Stimulated activated CD4-positive, alpha-beta T cell treated with anti-CD3 and anti-CD28 coated beads, Interleukin-1b, Interleukin-23, amount 100 ng/mL, for 1 hour (primary cell): ENCODE results near the gene SH2D1B.

Experiments used
- DNase-seq, 2 donors: peaks; one replicate each; pipeline ENCODE4 v3.0.0-alpha.2; 2020; ENCODE audit warnings: low read depth in 2 of 2

Gene SH2D1B

DNA sequence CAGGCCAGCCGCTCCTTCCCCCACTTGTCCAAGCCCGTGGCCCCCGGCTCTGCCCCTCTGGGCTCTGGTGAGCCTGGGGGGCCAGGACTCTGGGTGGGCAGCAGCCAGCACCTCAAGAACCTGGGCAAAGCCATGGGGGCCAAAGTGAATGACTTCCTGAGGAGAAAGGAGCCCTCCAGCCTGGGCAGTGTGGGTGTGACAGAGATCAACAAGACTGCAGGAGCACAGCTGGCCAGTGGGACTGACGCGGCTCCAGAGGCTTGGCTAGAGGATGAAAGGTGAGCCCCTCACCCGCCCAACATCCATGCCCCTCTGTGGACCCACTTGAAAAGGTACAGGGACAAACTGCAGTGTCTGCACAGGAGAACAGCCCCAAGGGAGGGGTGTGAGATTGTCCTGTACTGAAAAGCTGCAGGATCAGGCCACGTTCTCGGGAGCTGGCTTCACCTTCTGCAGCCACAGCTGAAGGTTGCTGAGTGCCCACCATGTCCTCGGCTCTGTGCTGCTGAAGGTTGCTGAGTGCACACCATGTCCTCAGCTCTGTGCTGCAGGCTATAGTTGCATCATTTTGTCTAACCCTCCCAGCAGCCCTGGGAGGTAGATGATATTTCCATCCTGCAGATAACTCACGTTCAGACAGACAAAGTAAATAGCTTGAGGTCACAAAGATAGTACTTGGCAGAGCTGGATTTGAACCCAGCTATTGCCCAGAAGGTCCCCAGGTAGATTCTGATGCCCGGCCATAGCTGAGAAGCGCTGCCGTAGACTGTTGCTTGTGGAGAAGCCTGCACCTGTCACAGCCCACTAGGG, 29.8 kb downstream of the SH2D1B start:
- DNase-seq, result no peak

DNA sequence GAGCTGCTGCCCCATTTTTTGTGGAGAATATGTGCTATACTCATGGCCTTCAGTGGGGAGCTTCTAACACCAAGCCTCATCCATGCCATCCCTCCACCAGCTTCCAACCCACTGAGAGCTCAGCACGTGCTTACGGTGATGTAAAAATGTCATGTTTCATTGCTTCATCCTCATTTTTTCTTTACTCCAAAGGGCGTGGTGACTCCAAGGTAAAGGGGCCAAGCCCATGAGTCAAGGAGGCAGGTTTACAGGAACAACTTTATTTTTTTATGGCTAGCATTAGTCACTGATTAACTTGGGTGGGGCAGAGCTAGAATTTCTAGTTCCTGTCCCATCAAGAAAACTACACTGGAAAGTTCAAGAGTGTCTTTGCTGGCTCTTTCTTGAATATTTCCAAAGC, 30.6 kb downstream of the SH2D1B start, which contains the start of gene C1orf226:
Gene C1orf226, plus strand, starts transcription at position 346 of the 400 bp plus-strand sequence. CDS start 174 bp downstream, outside the sequence.
- no peak for DNase-seq

DNA sequence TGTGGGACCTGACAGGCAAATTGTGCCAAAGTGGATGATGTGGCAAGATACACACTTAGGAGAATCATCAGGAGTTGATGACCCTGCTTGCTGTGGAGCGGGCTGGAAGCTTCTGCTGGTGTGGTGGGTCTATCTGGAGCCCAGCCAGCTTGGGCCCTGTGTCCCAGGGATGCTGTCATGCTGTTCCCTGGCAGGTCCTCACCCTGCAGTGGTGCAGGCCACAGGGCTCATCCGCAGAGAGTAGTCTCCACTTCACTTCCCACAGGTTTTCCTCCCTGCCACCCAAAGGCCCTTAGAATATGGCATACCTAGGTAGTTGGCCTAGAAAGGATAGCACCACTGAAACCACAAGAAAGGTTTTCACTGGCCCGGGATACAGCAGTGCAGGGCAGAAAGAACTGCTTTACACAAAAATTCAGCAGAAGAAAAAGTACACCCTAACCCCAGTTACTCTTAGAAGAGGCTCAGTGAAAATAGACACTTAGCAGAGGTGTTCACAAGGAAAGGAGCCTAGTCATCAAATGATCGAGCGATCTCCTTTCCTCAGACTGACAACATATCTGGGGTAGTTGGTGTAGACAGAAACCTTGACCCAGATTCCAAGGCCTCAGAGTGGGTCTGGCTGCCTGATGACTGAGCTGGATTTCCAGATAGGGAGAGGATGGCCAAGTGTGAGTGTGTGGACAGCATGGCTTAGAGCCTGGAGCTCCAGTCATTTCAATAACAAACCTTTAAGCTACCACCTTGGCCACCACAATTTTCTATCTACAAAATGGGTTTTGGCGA, 31.7 kb downstream of the SH2D1B start:
- DNase-seq, result no peak

DNA sequence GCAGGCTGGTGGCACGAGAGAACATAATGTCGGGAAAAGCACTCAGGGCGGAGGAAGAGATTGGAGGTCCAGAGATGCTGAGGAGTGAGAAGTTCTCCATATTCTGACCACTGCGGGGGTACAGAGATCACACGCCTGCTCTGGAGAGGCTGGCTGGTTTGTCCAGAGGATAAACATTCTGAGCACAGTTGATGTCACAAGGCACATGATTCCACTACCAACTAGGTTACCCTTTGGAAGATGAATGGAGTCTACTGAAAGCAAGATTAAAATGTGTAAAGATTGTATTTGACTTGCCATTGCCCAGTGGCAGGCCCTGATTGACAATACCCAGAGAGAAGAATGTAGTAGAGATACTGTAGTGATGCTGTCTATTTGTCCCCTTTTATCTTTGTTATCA, 35.2 kb downstream of the SH2D1B start, which contains the start of gene SPATA46:
Gene SPATA46, minus strand, starts transcription at position 164 of the 400 bp plus-strand sequence. Its CDS starts 64 bp downstream, at position 100.
- no peak for DNase-seq

DNA sequence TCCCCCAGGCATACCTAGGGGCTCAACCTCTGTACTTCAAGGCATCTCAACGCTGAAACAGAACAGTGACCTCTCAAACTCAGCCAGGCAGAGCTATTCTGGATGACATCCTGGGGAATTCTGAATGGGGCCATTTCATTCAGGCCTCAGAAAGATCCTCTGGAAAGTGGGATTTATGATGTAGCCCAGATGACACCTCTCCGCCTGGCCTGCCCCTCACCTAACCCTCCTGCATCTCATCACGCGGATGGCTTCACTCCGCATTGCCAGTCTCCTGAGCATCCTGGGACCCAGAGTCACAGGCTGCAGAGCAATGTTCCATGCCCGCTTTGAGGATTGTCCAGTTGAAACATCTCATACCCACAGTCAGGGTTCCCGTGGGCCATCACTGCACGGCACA, 36.5 kb downstream of the SH2D1B start:
- no peak for DNase-seq

DNA sequence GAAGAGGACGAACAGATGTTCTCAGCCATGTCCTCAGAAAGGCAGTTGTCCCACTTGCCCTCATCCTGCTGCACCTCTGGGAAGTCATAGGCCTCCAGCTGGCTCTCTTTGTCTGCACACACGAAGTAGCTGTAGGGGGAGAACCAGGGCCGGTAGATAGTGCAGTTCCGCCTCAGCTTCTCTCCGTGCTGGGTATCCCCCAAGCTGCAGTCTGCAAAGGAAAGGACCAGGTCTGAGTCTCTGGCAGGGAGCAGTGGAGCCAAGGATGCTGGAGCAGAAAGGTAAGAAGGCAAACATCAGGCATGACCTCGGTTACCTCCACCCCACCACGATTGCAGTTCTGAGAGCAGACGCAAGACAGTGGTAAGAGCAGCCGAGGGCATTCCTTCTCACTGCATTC, 37.5 kb downstream of the SH2D1B start:
- no peak for DNase-seq

DNA sequence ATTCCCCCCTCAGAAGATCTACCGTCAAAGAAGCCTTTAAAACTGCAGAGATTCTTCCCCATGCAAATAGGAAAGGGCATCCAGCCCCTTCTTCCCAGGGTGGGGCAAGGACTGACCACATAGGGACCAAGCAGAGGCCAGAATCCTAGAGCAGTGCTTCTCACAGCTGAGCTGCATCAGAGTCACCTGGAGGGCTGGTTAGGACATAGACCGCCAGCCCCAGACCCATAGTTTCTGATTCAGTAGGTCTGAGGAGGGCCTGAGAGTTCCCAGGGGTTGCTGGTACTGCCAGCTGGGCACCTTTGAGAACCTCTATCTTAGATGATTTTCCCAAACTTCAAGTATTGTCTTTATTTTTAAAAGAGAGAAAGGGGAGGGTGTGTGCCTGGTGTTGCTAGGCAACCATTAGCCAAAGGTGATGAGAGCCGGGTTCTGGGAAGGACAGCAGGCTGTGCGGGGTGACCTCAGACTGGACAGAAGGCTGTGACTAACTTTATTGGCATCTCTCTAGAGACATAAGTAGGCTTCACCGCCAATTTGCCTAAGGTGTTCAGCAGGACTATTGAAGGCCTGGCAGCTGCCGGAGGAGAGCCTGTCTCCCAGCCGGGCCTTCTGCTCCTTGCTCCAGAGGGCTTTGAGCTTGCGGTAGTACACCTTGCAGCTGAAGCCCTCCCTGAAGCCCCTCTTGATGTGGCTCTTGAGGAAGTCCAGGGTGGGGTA, 38.2 kb downstream of the SH2D1B start:
- DNase-seq, result no peak

DNA sequence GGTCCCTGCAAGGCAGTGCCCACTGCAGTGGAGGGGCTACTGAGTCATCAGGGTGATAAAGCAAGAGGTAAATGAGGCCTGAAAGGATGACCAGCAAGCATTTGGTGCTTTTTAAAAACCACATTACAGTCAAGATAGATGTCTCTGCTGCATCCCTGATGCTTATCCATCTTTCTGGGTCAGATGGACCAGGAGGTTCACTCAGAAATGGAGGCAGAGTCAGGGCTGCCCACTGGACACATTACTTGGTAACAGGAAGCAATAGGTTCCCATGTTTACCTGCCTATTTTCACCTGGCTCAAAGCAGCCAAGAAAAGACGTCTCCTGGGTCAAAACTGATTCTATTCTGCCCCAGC, 38.9 kb downstream of the SH2D1B start:
- DNase-seq, result no peak

DNA sequence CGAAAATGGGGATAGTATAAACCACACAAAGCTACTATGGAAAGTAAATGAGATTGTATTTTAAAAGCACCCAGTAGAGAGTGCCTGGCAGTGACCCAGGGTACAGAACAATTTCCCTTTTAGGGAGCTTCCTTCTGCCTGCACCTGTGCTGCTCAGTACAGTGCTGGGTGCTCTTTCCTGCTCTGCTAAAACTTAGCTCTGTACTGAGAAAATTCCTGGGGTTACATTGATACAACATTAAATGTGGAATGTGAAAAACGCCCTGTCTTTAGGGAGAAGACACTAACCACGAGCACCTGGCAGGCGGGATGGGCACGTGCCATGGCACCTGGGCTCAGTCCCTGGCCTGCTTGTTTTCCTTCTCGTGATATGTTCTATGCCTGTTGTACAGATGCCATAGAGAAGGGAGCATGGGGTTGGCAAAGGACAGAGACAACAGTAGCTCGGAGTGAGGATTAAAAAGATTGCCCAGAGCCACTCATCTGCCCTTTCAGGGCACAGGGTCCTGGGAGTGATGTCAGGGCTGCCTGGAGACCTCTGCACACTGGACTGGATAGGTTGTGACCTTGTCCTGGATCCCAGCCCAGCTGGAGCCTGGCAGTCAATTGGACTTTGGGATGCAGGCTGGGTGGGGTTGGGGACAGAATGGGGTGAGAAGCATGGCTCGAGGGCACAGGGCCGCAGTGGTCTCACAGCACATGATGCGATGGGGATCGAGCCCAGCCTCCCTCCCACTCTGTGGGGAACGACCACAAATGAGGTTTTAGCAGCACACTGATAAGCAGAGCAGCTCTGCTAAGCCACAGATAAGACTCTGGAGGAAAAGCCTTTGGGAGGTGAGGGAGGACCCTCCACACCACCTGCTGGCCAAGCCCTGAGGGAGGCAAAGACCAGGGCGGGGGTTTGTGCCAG, 39.5 kb downstream of the SH2D1B start:
- no peak for DNase-seq

DNA sequence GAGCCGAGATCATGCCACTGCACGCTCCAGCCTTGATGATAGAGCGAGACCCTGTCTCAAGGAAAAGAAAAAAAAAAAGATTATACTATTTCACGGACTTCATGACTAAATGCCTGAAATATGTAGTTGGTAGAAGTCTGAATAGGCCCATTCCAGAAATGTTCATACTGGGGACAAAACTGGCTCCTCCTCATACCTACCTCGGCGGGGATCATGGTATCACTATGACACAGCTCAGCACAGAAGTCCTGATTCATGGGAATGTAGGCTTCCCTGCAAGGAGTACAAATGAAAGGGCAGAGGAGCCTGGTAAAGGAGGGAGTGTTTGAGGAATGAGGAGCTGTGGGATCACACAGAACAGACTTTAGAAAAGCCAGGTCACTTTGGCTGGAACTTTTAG, 40.3 kb downstream of the SH2D1B start:
- DNase-seq, result no peak

DNA sequence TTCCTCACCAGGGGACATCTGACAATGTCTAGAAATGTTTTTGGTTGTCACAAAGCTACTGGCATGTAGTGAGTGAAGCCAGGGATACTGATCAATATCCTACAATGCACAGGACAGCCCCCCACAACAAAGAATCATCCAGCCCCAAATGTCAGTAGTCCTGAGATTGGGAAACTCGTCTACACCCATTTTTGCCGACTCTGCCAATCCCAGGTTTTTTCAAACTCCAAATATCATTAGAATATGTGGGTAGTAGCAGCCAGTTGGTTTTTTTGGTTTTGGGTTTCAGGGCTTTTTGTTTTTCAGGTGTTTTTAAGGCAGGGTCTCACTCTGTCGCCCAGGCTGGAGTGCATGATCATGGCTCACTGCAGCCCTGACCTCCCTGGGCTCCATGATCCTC, 41.2 kb downstream of the SH2D1B start:
- DNase-seq, result no peak

DNA sequence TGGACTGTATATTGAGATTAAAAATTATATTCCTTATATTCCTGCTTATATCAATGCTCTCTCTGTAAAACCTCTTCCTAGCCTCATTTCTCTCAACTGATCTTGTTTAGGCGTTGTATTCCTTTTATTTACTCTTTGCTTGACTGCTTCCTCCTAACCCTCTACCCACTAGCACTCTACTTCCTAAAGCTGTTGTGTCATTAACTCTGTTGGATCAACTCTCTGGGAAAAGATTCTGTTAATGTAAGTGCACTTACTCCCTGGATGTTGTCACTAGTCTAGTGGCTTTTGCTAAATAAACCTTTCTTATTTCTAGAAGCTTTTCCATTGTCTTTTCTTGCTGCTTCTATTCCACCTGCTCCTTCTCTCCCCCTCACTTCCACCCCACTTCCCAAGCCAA, 41.8 kb downstream of the SH2D1B start:
- DNase-seq, result no peak

DNA sequence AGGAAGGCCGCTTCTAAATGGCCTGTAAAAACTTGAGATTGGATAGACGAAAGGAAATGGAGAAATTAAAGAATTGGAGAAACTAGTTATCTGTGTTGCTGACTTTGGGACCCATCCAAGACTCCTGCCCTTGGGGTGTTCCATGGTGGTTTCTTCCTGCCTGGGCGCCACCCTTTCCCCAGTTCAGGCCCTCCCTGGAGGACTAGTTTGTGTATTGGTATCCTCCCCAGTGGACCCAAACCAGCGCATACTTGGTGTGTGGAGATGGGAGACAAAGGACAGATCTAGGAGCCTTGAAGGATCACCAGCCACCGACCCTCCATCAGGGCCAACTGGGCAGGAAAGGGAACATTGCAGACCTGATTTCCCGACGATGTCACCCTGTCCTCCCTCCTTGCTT, 42.4 kb downstream of the SH2D1B start:
- DNase-seq, result no peak

DNA sequence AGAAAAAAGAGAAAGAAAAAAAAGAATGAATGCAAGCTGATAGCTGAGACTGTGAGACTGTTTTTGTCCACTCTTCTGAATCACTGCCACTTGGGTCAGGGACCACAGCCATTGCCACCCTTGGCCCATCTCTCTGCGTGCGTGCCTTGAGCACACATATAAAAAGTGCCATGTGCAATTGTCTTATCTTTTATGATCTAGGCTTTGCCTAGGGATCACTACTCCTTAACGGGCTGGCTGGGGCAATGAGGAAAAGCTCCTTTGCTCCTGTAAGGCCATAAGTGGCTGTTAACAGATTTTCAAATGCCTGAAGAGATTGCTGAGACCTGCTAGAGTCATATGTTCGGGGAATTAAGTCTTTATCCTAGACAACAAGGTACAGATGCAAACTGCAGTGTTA, 43.5 kb downstream of the SH2D1B start:
- DNase-seq, result no peak

DNA sequence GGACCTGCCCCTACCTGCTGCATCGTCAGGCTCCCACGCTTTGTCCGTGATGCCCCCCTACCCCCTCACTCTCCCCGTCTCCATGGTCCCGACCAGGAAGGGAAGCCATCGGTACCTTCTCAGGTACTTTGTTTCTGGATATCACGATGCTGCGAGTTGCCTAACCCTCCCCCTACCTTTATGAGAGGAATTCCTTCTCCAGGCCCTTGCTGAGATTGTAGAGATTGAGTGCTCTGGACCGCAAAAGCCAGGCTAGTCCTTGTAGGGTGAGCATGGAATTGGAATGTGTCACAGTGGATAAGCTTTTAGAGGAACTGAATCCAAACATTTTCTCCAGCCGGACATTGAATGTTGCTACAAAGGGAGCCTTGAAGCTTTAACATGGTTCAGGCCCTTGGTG, 44.2 kb downstream of the SH2D1B start:
- DNase-seq, result no peak

DNA sequence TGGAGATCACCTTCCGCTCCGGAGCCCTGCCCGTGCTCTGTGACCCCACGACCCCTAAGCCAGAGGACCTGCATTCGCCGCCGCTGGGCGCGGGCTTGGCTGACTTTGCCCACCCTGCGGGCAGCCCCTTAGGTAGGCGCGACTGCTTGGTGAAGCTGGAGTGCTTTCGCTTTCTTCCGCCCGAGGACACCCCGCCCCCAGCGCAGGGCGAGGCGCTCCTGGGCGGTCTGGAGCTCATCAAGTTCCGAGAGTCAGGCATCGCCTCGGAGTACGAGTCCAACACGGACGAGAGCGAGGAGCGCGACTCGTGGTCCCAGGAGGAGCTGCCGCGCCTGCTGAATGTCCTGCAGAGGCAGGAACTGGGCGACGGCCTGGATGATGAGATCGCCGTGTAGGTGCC, 44.9 kb downstream of the SH2D1B start:
- DNase-seq, result no peak

DNA sequence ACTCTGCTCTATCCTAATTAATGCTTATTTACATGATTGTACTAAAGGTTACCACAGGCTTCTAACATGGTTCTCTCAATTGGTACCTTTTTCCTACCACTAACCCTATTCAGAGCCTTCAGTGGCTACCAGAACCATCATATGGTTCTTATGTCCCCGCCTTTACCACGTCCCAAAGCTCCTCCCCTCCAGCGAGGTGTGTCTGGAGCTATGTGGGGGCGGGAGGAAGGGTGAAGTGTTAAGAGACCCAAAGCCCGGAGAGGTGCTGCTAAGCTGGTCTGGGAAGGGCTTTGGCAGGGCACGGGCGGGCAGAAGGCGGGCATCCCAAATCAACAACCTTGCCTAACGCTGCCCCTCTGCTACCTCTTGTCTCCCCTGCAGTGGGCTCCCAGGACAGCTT, 45.3 kb downstream of the SH2D1B start:
- DNase-seq, result no peak

DNA sequence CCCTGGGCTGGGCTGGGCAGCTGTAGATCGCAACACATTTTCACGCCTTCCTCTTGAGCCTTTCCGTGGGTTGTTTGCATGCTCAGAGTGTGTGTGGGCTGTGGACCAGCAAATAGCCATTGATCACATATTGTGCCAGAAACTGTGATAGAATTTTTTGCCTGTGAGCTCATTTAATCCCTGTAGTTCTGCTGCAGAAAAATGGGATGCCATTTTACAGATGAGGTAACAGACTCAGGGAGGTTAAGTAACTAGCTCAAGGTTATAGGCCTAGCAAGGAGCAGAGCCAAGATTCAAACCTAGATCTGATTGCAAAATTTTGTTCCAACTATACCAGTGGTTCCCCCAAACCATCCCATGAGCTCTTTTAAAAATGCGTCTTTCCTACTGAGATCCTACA, 45.8 kb downstream of the SH2D1B start:
- DNase-seq, result no peak

DNA sequence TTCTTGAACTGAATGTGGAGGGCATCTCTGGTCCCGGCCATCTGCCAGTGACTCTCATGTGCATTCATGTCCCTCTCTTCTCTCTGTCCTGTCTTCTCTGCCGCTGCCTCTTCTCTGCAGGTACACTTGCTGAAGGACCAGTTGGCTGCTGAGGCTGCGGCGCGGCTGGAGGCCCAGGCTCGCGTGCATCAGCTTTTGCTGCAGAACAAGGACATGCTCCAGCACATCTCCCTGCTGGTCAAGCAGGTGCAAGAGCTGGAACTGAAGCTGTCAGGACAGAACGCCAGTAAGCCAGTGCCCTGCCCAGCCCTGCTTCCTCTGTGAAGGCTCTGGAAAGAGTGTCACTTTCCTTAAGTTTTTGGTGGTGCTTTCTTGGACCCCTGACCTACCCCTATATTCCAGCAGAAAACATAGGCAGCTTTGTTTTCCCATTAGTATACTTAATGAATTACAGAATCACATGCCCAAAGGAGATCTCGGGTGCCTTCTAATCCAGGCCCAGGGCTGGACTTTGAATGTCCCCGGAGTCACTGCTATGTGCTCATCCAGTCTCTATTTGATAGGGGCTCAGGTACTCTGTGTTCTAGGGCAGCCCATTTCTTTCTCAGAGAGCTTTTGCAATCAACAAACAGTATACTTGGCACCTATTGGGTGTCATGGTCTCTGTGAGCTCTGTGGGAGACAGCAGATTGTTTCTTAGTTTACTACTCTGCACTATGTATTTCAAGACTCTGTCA, 46.5 kb downstream of the SH2D1B start:
- DNase-seq, result no peak

DNA sequence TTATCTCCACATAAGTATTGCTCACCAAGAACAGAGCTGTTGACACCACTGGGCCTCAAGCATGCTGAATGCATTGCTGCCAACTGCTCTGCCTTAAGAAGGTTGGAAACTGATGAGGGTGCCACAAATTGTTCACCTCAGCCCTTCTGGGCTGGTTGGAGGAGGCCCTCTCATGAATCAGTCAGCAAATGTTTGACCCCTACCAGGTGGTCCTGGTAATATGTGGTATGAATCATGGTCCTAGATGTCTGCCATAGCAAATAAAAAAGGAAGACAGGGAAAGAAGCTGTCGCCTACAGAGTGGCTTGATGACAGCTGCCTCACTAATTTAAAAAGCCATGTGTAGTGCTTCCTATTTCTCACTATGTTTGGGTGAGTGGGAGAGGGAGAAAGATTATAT, 47.4 kb downstream of the SH2D1B start:
- DNase-seq, result no peak

DNA sequence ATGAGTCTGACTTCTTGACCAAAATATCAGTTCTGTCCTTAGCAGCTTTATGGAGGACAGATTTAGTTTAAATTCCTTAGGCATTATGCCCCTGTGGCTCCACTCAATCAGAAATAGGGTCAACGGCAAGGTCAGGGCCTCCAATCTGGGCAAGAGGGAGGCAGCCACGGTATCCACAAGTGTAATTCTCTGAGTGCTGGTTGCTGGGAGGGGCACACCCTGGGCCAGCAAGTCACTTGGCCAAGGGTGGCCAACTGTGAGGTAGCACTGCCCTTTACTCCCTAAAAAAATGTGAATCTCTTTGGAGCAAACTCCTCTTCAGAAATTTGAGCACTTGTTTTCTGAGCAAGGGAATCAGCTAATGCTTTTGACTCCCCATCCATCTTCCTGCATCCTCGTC, 48.1 kb downstream of the SH2D1B start:
- DNase-seq, result no peak
